Tibial nerve (tissue), 3 donors: ENCODE measurements around the gene TENM4.

ENCODE experiments used
- POLR2A ChIP-seq, 2 donors: fragments of 450-650 bp; IDR thresholded peaks; one replicate each; pipeline ENCODE4 v1.6.1; 2017; ENCODE audit warnings: antibody characterized with exemption in 2 of 2, mild to moderate bottlenecking in 2 of 2, moderate library complexity in 2 of 2
- TF ChIP-seq, protein P1 (sequence below), 5 experiments: fragments of 200-600 bp in 3 of 5; fragments of 450-650 bp in 2 of 5; sonication (generic) in 3 of 5; IDR thresholded peaks; one replicate each; pipeline ENCODE4 v1.5.1; 2016 to 2019; ENCODE audit warnings: antibody characterized with exemption in 5 of 5, mild to moderate bottlenecking in 3 of 5, moderate library complexity in 2 of 5

DNA sequence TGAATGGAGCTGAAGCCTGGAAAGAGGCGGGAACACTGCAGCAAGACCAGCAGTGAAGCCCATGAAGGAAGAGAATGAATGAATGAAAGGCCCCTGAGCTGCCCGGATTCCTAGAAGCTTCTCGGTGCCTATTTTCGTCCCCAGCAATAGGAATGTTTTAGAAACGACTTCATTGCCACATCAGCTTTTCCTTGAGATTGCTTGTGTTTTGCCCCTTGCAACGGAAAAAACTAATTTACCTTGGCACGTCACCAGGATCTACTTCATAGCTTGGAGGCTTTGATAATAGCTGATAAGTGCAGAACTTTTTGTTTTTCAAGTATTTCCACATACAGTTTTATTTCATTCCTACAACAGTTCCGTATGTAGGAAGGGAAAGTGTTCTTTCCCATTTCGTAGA lies 617.2 kb downstream of the TENM4 start:
- TF ChIP-seq, protein P1, sequence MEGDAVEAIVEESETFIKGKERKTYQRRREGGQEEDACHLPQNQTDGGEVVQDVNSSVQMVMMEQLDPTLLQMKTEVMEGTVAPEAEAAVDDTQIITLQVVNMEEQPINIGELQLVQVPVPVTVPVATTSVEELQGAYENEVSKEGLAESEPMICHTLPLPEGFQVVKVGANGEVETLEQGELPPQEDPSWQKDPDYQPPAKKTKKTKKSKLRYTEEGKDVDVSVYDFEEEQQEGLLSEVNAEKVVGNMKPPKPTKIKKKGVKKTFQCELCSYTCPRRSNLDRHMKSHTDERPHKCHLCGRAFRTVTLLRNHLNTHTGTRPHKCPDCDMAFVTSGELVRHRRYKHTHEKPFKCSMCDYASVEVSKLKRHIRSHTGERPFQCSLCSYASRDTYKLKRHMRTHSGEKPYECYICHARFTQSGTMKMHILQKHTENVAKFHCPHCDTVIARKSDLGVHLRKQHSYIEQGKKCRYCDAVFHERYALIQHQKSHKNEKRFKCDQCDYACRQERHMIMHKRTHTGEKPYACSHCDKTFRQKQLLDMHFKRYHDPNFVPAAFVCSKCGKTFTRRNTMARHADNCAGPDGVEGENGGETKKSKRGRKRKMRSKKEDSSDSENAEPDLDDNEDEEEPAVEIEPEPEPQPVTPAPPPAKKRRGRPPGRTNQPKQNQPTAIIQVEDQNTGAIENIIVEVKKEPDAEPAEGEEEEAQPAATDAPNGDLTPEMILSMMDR (IDR thresholded peaks at IDR 0.05): no peak
- TF ChIP-seq POLR2A (IDR thresholded peaks at IDR 0.05): no peak
